Measurements from ENCODE around the gene POC1A. TPM values are rescaled to one million over a fixed set of nuclear protein-coding genes. Genes with fewer than 3 reads are reported as not detected.

Gene POC1A
- total and polyA plus RNA-seq, 10 donors: 1.6 to 4.4 (median 2.9) TPM

- TF ChIP-seq POLR2A (IDR thresholded peaks at IDR 0.05): no peak
- no peak for TF ChIP-seq POLR2AphosphoS5 (IDR thresholded peaks at IDR 0.05)
- TF ChIP-seq CTCF (IDR thresholded peaks at IDR 0.05 in 8 of 11, conservative IDR thresholded peaks at IDR 0.05 in 3 of 11): no peak
- Histone ChIP-seq H3K27me3 (replicated peaks in 1 of 7) (no peaks in the 10 kb centered on the region), H3K27ac (peak overlapping the region in 1 of 8 donors; percentile 82), H3K36me3 (peaks cover 0 to 4% (median 0%) of the 10 kb centered on the region in 6 donors), H3K4me3 (no peak overlapping the region), H3K4me1 (peaks cover 0 to 44% (median 22%) of the 10 kb centered on the region in 6 donors), H3K9me3 (no peaks in the 10 kb centered on the region)
- 89 to 99% (median 94%) methylated on average over 7 to 12 of the region's 12 CpGs for WGBS, 5 donors
- no peak for DNase-seq
- intact Hi-C loops (cut with DNase I; ENCODE audit: low total_unique reads): no loop called here
Observed at GRCh38 chr3:52068730-52069129, 85.5 kb downstream of the POC1A start.

GRCh38 chr3:52068055-52068571 lies 86.1 kb downstream of the POC1A start:
- WGBS, 5 donors: 79 to 92% (median 88%) methylated on average over 12 of the region's 12 CpGs
- Histone ChIP-seq H3K27ac (no peak overlapping the region), H3K4me1 (peaks cover 0 to 44% (median 22%) of the 10 kb centered on the region in 6 donors), H3K4me3 (no peak overlapping the region), H3K27me3 (replicated peaks in 1 of 7) (no peaks in the 10 kb centered on the region), H3K9me3 (no peaks in the 10 kb centered on the region), H3K36me3 (no peaks in the 10 kb centered on the region)
- TF ChIP-seq CTCF (IDR thresholded peaks at IDR 0.05 in 8 of 11, conservative IDR thresholded peaks at IDR 0.05 in 3 of 11) (no peak), POLR2AphosphoS5 (IDR thresholded peaks at IDR 0.05) (no peak)
- no peak for DNase-seq
- intact Hi-C loops (cut with DNase I; ENCODE audit: low total_unique reads): no loop called here

- DNase-seq: no peak
- 81 to 94% (median 93%) methylated on average over 4 of the region's 4 CpGs for WGBS, 5 donors
- no peaks in the 10 kb centered on the region for H3K27me3 ChIP-seq (replicated peaks in 1 of 7)
- H3K4me3 ChIP-seq: no peak overlapping the region
- peaks cover 0 to 47% (median 24%) of the 10 kb centered on the region in 6 donors for H3K4me1 ChIP-seq
- intact Hi-C loops (cut with DNase I; ENCODE audit: low total_unique reads): no loop called here
- TF ChIP-seq POLR2A (IDR thresholded peaks at IDR 0.05) (no peak), POLR2AphosphoS5 (IDR thresholded peaks at IDR 0.05) (no peak), CTCF (IDR thresholded peaks at IDR 0.05 in 8 of 11, conservative IDR thresholded peaks at IDR 0.05 in 3 of 11) (no peak)
- no peaks in the 10 kb centered on the region for H3K36me3 ChIP-seq
- no peak overlapping the region for H3K27ac ChIP-seq
- no peaks in the 10 kb centered on the region for H3K9me3 ChIP-seq
Observed at GRCh38 chr3:52067526-52067925, 86.7 kb downstream of the POC1A start.

- H3K9me3 ChIP-seq: no peaks in the 10 kb centered on the region
- H3K4me3 ChIP-seq: no peak overlapping the region
- H3K4me1 ChIP-seq: peaks cover 0 to 47% (median 24%) of the 10 kb centered on the region in 6 donors
- DNase-seq: no peak
- intact Hi-C loops (cut with DNase I; ENCODE audit: low total_unique reads): no loop called here
- no peak overlapping the region for H3K27ac ChIP-seq
- TF ChIP-seq CTCF (IDR thresholded peaks at IDR 0.05 in 8 of 11, conservative IDR thresholded peaks at IDR 0.05 in 3 of 11) (no peak), POLR2A (IDR thresholded peaks at IDR 0.05) (no peak), POLR2AphosphoS5 (IDR thresholded peaks at IDR 0.05) (no peak)
- no peaks in the 10 kb centered on the region for H3K36me3 ChIP-seq
- WGBS, 5 donors: 82 to 96% (median 95%) methylated on average over 6 to 8 of the region's 8 CpGs
- no peaks in the 10 kb centered on the region for H3K27me3 ChIP-seq (replicated peaks in 1 of 7)
Observed at GRCh38 chr3:52067046-52067445, 87.2 kb downstream of the POC1A start.
